ENCODE measurements around the gene ECI2.
"Not testable (repeated sequence)": the region's sequence is repeated elsewhere in the genome, so short reads cannot be mapped to it uniquely, and the experiment has no call there.

ECI2 gene

GRCh38 chr6:4138186-4138585 is 2.8 kb upstream of the ECI2 start:
- DNase-seq: no peak

GRCh38 chr6:4136354-4136831 is 1.0 kb upstream of the ECI2 start:
- DNase-seq: no peak

- DNase-seq: peak; percentile 54
These were observed 434 bp upstream of the ECI2 start for GRCh38 chr6:4135665-4136353.

GRCh38 chr6:4133941-4134838 is 1.2 kb downstream of the ECI2 start:
- DNase-seq: no peak

- peak; percentile 27 for DNase-seq
These were observed 4.9 kb downstream of the ECI2 start for GRCh38 chr6:4130357-4130987.

- no peak for DNase-seq
These were observed 5.9 kb downstream of the ECI2 start for GRCh38 chr6:4129446-4129845.

GRCh38 chr6:4128748-4129147 is 6.6 kb downstream of the ECI2 start:
- no peak for DNase-seq

GRCh38 chr6:4128072-4128471 is 7.3 kb downstream of the ECI2 start:
- no peak for DNase-seq

- no peak for DNase-seq
These were observed 9.2 kb downstream of the ECI2 start for GRCh38 chr6:4125933-4126864.

GRCh38 chr6:4125500-4125899 is 9.9 kb downstream of the ECI2 start:
- no peak for DNase-seq

GRCh38 chr6:4124351-4124750 is 11.0 kb downstream of the ECI2 start:
- DNase-seq: no peak

- DNase-seq: no peak
These were observed 19.6 kb downstream of the ECI2 start for GRCh38 chr6:4115741-4116140.

GRCh38 chr6:4114123-4114522 is 21.3 kb downstream of the ECI2 start:
- DNase-seq: no peak

- no peak for DNase-seq
These were observed 21.7 kb downstream of the ECI2 start for GRCh38 chr6:4113649-4114048.

GRCh38 chr6:4112366-4112765 is 23.0 kb downstream of the ECI2 start:
- no peak for DNase-seq

- DNase-seq: not testable (repeated sequence)
These were observed 26.0 kb downstream of the ECI2 start for GRCh38 chr6:4109363-4109815.

GRCh38 chr6:4108561-4109093 is 26.7 kb downstream of the ECI2 start:
- DNase-seq: no peak

GRCh38 chr6:4107873-4108272 is 27.5 kb downstream of the ECI2 start:
- DNase-seq: no peak

- DNase-seq: no peak
These were observed 29.3 kb downstream of the ECI2 start for GRCh38 chr6:4105980-4106536.

GRCh38 chr6:4103929-4104328 is 31.4 kb downstream of the ECI2 start:
- no peak for DNase-seq

- DNase-seq: no peak
These were observed 32.6 kb downstream of the ECI2 start for GRCh38 chr6:4102687-4103244.
